ENCODE measurements around the gene STK39. TPM values are rescaled to one million over a fixed set of nuclear protein-coding genes. Genes with fewer than 3 reads are reported as not detected.
"Not testable (repeated sequence)": the region's sequence is repeated elsewhere in the genome, so short reads cannot be mapped to it uniquely, and the experiment has no call there.

STK39 gene
- total RNA-seq, 4 donors from 2014 or later, result 8.9 to 28.3 (median 14.5) TPM

DNA sequence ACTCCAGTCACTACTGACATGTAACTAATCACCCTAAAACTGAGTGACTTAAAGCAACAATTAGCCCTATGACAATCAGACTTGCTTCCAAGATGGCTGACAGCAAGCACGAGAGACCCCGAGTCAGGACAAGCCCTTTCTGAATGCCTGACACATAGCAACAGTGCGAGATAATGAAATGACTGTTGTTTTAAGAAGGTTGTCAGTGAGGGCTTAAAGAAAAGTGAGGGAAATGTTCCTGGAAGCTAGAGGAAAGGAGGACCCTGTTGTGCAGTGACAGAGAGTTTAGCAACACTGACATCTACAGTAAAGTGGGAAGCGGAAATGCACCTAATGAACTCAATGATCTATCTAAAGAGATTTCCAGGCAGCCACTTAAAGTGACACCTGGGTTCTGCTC lies 163.1 kb downstream of the STK39 start:
- 88 to 90% methylated on average over 4 of the region's 4 CpGs for WGBS, 2 donors
- H3K4me3 ChIP-seq (ENCODE audit: low read depth, poor library complexity, severe bottlenecking), result no peak overlapping the region
- DNase-seq (ENCODE audit: low spot score in 2 of 2), result no peak
- no peak for TF ChIP-seq POLR2A (IDR thresholded peaks at IDR 0.05)
- TF ChIP-seq, protein P1, sequence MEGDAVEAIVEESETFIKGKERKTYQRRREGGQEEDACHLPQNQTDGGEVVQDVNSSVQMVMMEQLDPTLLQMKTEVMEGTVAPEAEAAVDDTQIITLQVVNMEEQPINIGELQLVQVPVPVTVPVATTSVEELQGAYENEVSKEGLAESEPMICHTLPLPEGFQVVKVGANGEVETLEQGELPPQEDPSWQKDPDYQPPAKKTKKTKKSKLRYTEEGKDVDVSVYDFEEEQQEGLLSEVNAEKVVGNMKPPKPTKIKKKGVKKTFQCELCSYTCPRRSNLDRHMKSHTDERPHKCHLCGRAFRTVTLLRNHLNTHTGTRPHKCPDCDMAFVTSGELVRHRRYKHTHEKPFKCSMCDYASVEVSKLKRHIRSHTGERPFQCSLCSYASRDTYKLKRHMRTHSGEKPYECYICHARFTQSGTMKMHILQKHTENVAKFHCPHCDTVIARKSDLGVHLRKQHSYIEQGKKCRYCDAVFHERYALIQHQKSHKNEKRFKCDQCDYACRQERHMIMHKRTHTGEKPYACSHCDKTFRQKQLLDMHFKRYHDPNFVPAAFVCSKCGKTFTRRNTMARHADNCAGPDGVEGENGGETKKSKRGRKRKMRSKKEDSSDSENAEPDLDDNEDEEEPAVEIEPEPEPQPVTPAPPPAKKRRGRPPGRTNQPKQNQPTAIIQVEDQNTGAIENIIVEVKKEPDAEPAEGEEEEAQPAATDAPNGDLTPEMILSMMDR (IDR thresholded peaks at IDR 0.05), result no peak
- intact Hi-C loops (cut with DNase I; ENCODE audit: low total_unique reads), result no loop called here

DNA sequence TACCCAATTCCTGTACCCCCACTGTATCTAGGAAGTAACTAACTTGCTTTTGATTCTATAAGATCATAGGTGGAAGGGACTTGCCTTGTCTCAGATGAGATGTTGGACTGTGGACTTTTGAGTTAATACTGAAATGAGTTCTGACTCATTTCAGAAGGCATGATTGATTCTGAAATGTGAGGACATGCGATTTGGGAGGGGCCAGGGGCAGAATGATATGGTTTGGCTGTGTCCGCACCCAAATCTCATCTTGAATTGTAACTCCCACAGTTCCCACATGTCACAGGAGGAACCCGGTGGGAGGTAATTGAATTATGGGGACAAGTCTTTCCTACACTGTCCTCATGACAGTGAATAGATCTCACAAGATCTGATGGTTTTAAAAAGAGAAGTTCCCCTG lies 165.9 kb downstream of the STK39 start:
- H3K4me3 ChIP-seq (ENCODE audit: low read depth, poor library complexity, severe bottlenecking); intact Hi-C loops (cut with DNase I; ENCODE audit: low total_unique reads); DNase-seq (ENCODE audit: low spot score in 2 of 2): not testable (repeated sequence)
- WGBS, 2 donors, result 88 to 94% methylated on average over 3 of the region's 3 CpGs

DNA sequence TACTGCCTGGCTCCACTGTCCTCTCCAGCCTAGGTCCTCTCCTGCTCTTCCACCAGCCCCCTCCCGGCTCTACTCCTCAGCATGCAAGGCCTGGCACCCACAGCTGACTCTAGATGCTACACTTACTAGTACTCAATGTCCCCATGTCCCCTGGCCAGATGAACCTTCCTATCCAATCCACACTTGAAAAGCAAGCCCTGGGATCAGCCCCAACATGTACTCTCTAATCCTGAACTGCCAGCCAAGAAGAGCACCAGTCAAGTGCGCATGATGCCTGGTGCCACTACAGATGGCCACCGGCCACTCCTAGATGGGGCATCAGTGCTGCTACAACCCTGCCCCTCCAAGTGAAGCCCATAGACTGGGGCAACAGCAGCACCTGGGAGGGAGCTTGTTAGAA lies 168.2 kb downstream of the STK39 start:
- H3K4me3 ChIP-seq (ENCODE audit: low read depth, poor library complexity, severe bottlenecking), result no peak overlapping the region
- TF ChIP-seq, protein P1 (IDR thresholded peaks at IDR 0.05), result no peak
- no peak for TF ChIP-seq POLR2A (IDR thresholded peaks at IDR 0.05)
- intact Hi-C loops (cut with DNase I; ENCODE audit: low total_unique reads), result no loop called here
- 97 to 100% methylated on average over 3 of the region's 3 CpGs for WGBS, 2 donors
- DNase-seq (ENCODE audit: low spot score in 2 of 2), result no peak

DNA sequence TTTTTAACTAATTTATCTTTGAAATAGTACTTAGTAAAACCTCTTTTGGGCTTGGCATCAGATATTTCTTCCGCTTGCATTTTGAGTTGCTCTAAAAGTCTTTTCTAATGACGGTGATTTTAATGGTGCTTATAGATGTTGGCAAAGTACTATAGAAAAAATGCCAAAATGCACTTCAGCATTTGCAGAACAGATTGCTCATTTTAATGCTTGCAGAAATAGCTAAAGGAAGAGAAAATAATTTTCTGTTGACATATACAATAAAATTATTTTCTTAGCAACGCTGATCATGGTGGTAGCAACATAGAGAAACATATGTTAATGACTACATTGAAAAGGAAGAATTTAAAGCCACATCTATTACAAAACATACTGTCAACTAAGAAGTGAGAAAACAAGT lies 170.7 kb downstream of the STK39 start:
- intact Hi-C loops (cut with DNase I; ENCODE audit: low total_unique reads), result no loop called here
- DNase-seq (ENCODE audit: low spot score in 2 of 2), result no peak
- 48 to 50% methylated on average over 3 of the region's 3 CpGs for WGBS, 2 donors
- H3K4me3 ChIP-seq (ENCODE audit: low read depth, poor library complexity, severe bottlenecking), result no peak overlapping the region
- TF ChIP-seq POLR2A (IDR thresholded peaks at IDR 0.05), result no peak
- TF ChIP-seq, protein P1 (IDR thresholded peaks at IDR 0.05), result no peak

DNA sequence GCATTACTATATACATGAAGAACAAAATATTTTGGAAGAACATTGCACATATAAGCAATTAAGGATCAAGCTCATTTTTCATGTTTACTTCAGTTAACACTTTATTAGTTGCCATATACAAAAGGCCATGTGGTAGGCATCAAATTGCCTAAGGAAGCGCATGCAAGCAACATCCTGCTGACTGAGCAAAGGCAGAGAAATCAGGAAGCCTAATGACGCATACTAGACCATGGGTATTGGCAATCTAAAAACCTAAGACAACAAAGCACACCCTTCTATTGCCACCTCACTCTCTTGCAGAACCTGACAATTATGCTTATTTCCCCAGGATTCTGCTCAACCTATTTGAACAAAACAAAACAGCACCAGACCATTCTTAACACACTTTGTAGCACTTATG lies 171.9 kb downstream of the STK39 start:
- no peak for DNase-seq (ENCODE audit: low spot score in 2 of 2)
- no peak overlapping the region for H3K4me3 ChIP-seq (ENCODE audit: low read depth, poor library complexity, severe bottlenecking)
- 83 to 90% methylated on average over 2 of the region's 2 CpGs for WGBS, 2 donors
- TF ChIP-seq, protein P1 (IDR thresholded peaks at IDR 0.05), result no peak
- intact Hi-C loops (cut with DNase I; ENCODE audit: low total_unique reads), result no loop called here

DNA sequence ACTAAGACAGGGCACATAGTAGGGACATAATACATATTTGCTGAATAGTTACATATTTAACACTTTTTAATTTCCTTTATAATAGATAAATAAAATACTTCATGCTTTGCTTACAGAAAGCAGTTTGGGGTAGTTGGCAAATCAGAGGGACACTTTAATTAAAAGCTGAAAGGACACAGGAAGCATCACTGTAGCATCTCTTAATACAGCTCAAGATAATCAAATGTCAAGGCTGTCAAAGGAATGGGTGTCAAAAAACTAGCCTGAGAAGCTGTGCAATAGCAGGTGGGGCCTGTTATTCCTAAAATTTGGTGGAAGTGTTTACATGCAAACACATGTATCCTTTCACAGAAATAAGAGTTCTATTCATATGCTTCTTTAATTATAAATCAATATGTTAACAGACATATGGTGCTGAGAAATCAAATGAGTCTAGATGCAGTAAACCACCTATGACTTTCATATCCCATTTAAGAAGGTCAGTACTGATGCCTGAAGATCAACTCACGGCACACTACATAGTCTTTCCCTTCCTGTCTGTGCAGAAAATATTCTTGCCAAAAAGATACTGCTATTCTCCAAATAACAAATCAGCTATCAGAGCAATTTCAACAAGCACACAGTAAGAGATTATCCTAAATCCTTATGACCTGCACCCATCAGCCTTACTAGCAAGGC lies 174.6 kb downstream of the STK39 start:
- DNase-seq (ENCODE audit: low spot score in 2 of 2), result no peak
- no peak overlapping the region for H3K4me3 ChIP-seq (ENCODE audit: low read depth, poor library complexity, severe bottlenecking)
- intact Hi-C loops (cut with DNase I; ENCODE audit: low total_unique reads), result no loop called here
- TF ChIP-seq, protein P1 (IDR thresholded peaks at IDR 0.05), result no peak
- TF ChIP-seq POLR2A (IDR thresholded peaks at IDR 0.05), result no peak
- WGBS, 2 donors, result 86 to 94% methylated on average over 1 of the region's 1 CpG

All from lower leg skin (tissue), 4 donors.